ENCODE data around the gene CAMK1D.
"Not testable (repeated sequence)": the region's sequence is repeated elsewhere in the genome, so short reads cannot be mapped to it uniquely, and the experiment has no call there.

The CAMK1D gene

DNA sequence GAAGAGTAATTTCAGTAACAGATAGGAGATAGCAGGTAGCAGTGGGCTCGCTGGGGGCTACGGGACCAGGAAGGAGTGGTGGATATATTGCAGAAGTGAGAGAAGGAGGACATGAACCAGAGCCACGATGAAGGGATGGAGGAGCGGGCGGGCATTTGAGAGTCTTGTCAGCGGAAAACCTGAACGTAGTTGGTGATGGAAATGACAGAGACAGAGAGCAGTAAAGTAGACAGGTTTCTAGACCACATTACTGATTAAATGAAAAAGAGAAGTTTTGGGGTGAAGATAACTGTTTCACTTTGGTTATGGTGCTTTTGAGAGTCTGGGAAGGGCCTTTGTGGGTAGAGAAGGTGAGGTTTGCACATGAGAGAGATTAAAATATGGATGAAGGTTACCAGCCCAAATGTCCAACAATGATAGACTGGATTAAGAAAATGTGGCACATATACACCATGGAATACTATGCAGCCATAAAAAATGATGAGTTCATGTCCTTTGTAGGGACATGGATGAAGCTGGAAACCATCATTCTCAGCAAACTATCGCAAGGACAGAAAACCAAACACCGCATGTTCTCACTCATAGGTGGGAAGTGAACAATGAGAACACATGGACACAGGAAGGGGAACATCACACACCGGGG lies 196.9 kb downstream of the CAMK1D start:
- H3K27me3 ChIP-seq (ENCODE audit: control insufficient read depth, insufficient read depth, low read length, poor library complexity, severe bottlenecking); H3K9me3 ChIP-seq (ENCODE audit: control insufficient read depth, low read length); H3K27ac ChIP-seq (ENCODE audit: insufficient read depth, low read depth, low read length, poor library complexity, severe bottlenecking); H3K4me3 ChIP-seq (ENCODE audit: insufficient read depth, low read depth, low read length); H3K36me3 ChIP-seq (ENCODE audit: control insufficient read depth, insufficient read depth, low read length); H3K4me1 ChIP-seq (ENCODE audit: control insufficient read depth, insufficient read depth, low read length): not testable (repeated sequence)
- WGBS, 2 experiments = 95 to 97% methylated on average over 7 to 10 of the region's 10 CpGs

DNA sequence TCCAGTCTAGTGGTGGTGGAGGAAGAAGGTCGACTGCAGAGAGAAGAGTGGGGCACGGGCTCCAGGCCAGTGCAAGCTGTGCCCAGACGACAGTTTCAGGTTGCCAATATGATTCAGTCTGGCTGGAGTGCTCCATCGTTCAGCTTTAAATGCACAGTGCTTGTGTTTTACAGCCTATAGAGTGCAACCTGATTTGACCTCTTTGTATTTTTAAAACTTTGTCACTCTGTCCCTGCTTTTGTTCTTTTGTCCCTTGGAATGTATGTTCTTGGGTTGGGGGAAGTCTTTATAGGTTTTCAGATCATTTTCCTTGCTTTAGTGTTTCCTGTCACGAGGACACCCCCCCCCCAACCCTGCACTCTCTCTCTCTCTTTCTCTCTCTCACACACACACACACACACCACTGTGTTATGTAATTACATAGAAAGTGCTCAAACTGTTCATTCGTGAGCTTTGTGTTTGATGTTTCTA lies 198.0 kb downstream of the CAMK1D start:
- Histone ChIP-seq H3K36me3 (ENCODE audit: control insufficient read depth, insufficient read depth, low read length) (no peaks in the 10 kb centered on the region), H3K4me3 (ENCODE audit: insufficient read depth, low read depth, low read length) (no peak overlapping the region), H3K27me3 (ENCODE audit: control insufficient read depth, insufficient read depth, low read length, poor library complexity, severe bottlenecking) (no peaks in the 10 kb centered on the region), H3K9me3 (ENCODE audit: control insufficient read depth, low read length) (no peaks in the 10 kb centered on the region), H3K4me1 (ENCODE audit: control insufficient read depth, insufficient read depth, low read length) (no peaks in the 10 kb centered on the region), H3K27ac (ENCODE audit: insufficient read depth, low read depth, low read length, poor library complexity, severe bottlenecking) (no peak overlapping the region)
- 85 to 87% methylated on average over 5 of the region's 6 CpGs for WGBS, 2 experiments

- Histone ChIP-seq H3K4me1 (ENCODE audit: control insufficient read depth, insufficient read depth, low read length) (no peaks in the 10 kb centered on the region), H3K9me3 (ENCODE audit: control insufficient read depth, low read length) (no peaks in the 10 kb centered on the region), H3K27ac (ENCODE audit: insufficient read depth, low read depth, low read length, poor library complexity, severe bottlenecking) (no peak overlapping the region), H3K4me3 (ENCODE audit: insufficient read depth, low read depth, low read length) (no peak overlapping the region), H3K36me3 (ENCODE audit: control insufficient read depth, insufficient read depth, low read length) (no peaks in the 10 kb centered on the region), H3K27me3 (ENCODE audit: control insufficient read depth, insufficient read depth, low read length, poor library complexity, severe bottlenecking) (no peaks in the 10 kb centered on the region)
- WGBS, 2 experiments = 86 to 88% methylated on average over 5 of the region's 5 CpGs
Observed at GRCh38 chr10:12549297-12549696, 199.9 kb downstream of the CAMK1D start.

- Histone ChIP-seq H3K4me1 (ENCODE audit: control insufficient read depth, insufficient read depth, low read length) (no peaks in the 10 kb centered on the region), H3K27ac (ENCODE audit: insufficient read depth, low read depth, low read length, poor library complexity, severe bottlenecking) (no peak overlapping the region), H3K9me3 (ENCODE audit: control insufficient read depth, low read length) (no peaks in the 10 kb centered on the region), H3K4me3 (ENCODE audit: insufficient read depth, low read depth, low read length) (no peak overlapping the region), H3K36me3 (ENCODE audit: control insufficient read depth, insufficient read depth, low read length) (no peaks in the 10 kb centered on the region), H3K27me3 (ENCODE audit: control insufficient read depth, insufficient read depth, low read length, poor library complexity, severe bottlenecking) (no peaks in the 10 kb centered on the region)
- 95 to 96% methylated on average over 8 of the region's 8 CpGs for WGBS, 2 experiments
Observed at GRCh38 chr10:12550994-12551393, 201.6 kb downstream of the CAMK1D start.

DNA sequence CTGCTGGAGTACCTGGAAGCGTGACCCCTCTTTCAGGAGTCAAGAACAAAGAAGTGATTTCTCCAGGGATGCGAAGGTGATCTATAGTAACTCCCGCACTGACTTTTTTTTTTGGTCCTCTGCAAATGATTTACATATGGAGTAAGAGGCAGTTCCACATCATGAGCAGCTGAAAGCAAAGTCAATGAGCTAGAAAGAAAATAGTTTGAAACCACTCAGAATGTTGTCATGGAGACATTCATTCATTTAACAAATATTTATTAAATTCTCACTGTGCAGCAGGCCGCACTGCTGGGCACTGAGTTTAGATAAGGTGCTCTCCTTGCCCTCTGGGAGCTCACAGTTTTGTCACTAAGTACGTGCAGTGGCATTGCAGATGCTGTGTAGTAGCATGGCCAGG lies 206.7 kb downstream of the CAMK1D start:
- Histone ChIP-seq H3K4me1 (ENCODE audit: control insufficient read depth, insufficient read depth, low read length) (no peaks in the 10 kb centered on the region), H3K9me3 (ENCODE audit: control insufficient read depth, low read length) (no peaks in the 10 kb centered on the region), H3K27ac (ENCODE audit: insufficient read depth, low read depth, low read length, poor library complexity, severe bottlenecking) (no peak overlapping the region), H3K36me3 (ENCODE audit: control insufficient read depth, insufficient read depth, low read length) (no peaks in the 10 kb centered on the region), H3K27me3 (ENCODE audit: control insufficient read depth, insufficient read depth, low read length, poor library complexity, severe bottlenecking) (no peaks in the 10 kb centered on the region), H3K4me3 (ENCODE audit: insufficient read depth, low read depth, low read length) (no peak overlapping the region)
- WGBS, 2 experiments = 87 to 94% methylated on average over 5 of the region's 5 CpGs

GRCh38 chr10:12559578-12560178 lies 210.3 kb downstream of the CAMK1D start:
- no peak overlapping the region for H3K27ac ChIP-seq (ENCODE audit: insufficient read depth, low read depth, low read length, poor library complexity, severe bottlenecking)
- no peaks in the 10 kb centered on the region for H3K27me3 ChIP-seq (ENCODE audit: control insufficient read depth, insufficient read depth, low read length, poor library complexity, severe bottlenecking)
- no peaks in the 10 kb centered on the region for H3K36me3 ChIP-seq (ENCODE audit: control insufficient read depth, insufficient read depth, low read length)
- H3K4me3 ChIP-seq (ENCODE audit: insufficient read depth, low read depth, low read length) = no peak overlapping the region
- H3K4me1 ChIP-seq (ENCODE audit: control insufficient read depth, insufficient read depth, low read length) = no peaks in the 10 kb centered on the region
- WGBS, 2 experiments = 75 to 77% methylated on average over 11 of the region's 11 CpGs
- H3K9me3 ChIP-seq (ENCODE audit: control insufficient read depth, low read length) = no peaks in the 10 kb centered on the region

DNA sequence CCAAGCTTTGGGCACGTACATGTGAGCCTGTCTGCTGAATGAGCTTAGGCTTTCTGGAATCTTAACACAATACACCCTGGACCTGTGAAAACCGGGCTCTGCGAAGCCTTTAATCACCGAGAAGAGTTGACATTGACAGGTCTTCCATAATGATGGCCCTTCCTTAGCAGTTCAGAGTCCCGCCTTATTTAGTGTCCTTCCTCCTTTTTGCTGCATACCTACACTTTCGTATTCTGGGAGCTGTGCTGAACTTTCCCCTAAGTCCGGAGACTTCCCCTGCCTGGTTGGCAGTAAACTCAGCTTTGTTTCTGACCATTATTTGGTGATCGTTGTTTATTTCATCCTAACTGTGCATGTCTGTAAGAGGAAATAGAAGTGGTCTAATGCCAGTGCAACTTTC lies 212.0 kb downstream of the CAMK1D start:
- Histone ChIP-seq H3K4me3 (ENCODE audit: insufficient read depth, low read depth, low read length) (no peak overlapping the region), H3K36me3 (ENCODE audit: control insufficient read depth, insufficient read depth, low read length) (no peaks in the 10 kb centered on the region), H3K9me3 (ENCODE audit: control insufficient read depth, low read length) (no peaks in the 10 kb centered on the region), H3K27ac (ENCODE audit: insufficient read depth, low read depth, low read length, poor library complexity, severe bottlenecking) (no peak overlapping the region), H3K27me3 (ENCODE audit: control insufficient read depth, insufficient read depth, low read length, poor library complexity, severe bottlenecking) (no peaks in the 10 kb centered on the region), H3K4me1 (ENCODE audit: control insufficient read depth, insufficient read depth, low read length) (no peaks in the 10 kb centered on the region)
- WGBS, 2 experiments = 93 to 94% methylated on average over 8 of the region's 8 CpGs

DNA sequence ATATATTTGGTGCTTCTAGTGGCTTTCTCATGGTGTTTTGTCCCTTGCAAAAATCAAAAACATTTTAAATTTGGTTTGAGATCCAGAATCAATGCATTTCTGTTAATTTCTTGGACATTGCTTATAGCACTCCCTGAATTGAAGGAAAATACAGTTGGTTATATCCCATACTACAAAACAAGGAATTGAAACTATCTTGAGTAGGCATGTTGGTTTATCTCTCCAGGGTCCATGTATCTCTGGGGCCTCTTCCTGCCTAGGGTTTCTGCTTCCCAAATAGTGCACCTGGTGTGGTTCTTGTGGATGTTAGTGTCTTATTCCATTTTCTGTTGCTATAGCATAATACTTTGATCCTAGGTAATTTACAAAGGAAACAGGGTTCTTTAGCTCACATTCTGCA lies 212.4 kb downstream of the CAMK1D start:
- Histone ChIP-seq H3K4me3 (ENCODE audit: insufficient read depth, low read depth, low read length) (no peak overlapping the region), H3K27me3 (ENCODE audit: control insufficient read depth, insufficient read depth, low read length, poor library complexity, severe bottlenecking) (no peaks in the 10 kb centered on the region), H3K36me3 (ENCODE audit: control insufficient read depth, insufficient read depth, low read length) (no peaks in the 10 kb centered on the region), H3K4me1 (ENCODE audit: control insufficient read depth, insufficient read depth, low read length) (no peaks in the 10 kb centered on the region), H3K9me3 (ENCODE audit: control insufficient read depth, low read length) (no peaks in the 10 kb centered on the region), H3K27ac (ENCODE audit: insufficient read depth, low read depth, low read length, poor library complexity, severe bottlenecking) (no peak overlapping the region)

GRCh38 chr10:12563489-12563888 lies 214.1 kb downstream of the CAMK1D start:
- Histone ChIP-seq H3K4me3 (ENCODE audit: insufficient read depth, low read depth, low read length) (no peak overlapping the region), H3K4me1 (ENCODE audit: control insufficient read depth, insufficient read depth, low read length) (no peaks in the 10 kb centered on the region), H3K9me3 (ENCODE audit: control insufficient read depth, low read length) (no peaks in the 10 kb centered on the region), H3K36me3 (ENCODE audit: control insufficient read depth, insufficient read depth, low read length) (no peaks in the 10 kb centered on the region), H3K27ac (ENCODE audit: insufficient read depth, low read depth, low read length, poor library complexity, severe bottlenecking) (no peak overlapping the region), H3K27me3 (ENCODE audit: control insufficient read depth, insufficient read depth, low read length, poor library complexity, severe bottlenecking) (no peaks in the 10 kb centered on the region)
- WGBS, 2 experiments = 94 to 99% methylated on average over 1 to 3 of the region's 3 CpGs

GRCh38 chr10:12564173-12564572 lies 214.8 kb downstream of the CAMK1D start:
- WGBS, 2 experiments = 80 to 100% methylated on average over 1 to 2 of the region's 2 CpGs
- Histone ChIP-seq H3K27me3 (ENCODE audit: control insufficient read depth, insufficient read depth, low read length, poor library complexity, severe bottlenecking) (no peaks in the 10 kb centered on the region), H3K4me3 (ENCODE audit: insufficient read depth, low read depth, low read length) (no peak overlapping the region), H3K9me3 (ENCODE audit: control insufficient read depth, low read length) (no peaks in the 10 kb centered on the region), H3K4me1 (ENCODE audit: control insufficient read depth, insufficient read depth, low read length) (no peaks in the 10 kb centered on the region), H3K36me3 (ENCODE audit: control insufficient read depth, insufficient read depth, low read length) (no peaks in the 10 kb centered on the region), H3K27ac (ENCODE audit: insufficient read depth, low read depth, low read length, poor library complexity, severe bottlenecking) (no peak overlapping the region)
